Stimulated activated CD4-positive, alpha-beta T cell treated with anti-CD3 and anti-CD28 coated beads, Interleukin-4, amount 100 ng/mL, for 24 hours (primary cell): ENCODE measurements around the gene PAN3.
A peak's percentile ranks its signal among the peaks of the same experiment; 100 is the strongest.
"Not testable (repeated sequence)": the region's sequence is repeated elsewhere in the genome, so short reads cannot be mapped to it uniquely, and the experiment has no call there.

Source experiments
- DNase-seq: peaks from one replicate; pipeline ENCODE4 v3.0.0-alpha.2; 2020

Gene PAN3

DNA sequence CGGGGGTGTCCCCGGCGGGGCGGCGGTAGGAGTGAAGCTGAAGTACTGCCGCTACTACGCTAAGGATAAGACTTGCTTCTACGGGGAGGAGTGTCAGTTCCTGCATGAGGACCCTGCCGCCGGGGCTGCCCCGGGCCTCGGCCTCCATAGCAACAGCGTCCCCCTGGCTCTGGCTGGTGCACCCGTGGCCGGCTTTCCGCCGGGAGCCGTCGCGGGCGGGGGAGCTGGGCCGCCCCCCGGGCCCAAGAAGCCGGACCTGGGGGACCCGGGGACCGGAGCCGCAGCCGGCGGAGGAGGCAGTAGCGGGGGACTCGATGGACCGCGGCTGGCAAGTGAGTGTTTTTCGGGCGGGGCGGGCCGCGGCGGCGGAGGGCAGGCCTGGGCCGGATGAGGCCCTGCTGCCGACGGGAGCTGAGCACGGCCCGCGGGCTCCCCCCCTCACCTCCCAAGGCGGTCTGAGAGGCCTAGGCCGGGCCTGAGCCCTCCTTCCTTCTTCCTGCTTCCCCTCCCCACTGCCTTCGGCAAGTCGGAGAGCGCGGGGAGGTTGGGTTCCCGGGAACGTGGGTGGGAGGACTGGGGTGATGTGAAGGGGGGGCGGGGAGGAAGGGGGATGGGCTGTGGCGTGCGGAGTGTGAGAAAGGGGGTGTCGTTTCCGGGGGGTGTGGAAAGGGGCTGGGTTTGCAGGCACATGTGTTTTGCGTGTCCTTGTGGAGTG lies 568 bp downstream of the PAN3 start:
- peak; percentile 89 for DNase-seq

DNA sequence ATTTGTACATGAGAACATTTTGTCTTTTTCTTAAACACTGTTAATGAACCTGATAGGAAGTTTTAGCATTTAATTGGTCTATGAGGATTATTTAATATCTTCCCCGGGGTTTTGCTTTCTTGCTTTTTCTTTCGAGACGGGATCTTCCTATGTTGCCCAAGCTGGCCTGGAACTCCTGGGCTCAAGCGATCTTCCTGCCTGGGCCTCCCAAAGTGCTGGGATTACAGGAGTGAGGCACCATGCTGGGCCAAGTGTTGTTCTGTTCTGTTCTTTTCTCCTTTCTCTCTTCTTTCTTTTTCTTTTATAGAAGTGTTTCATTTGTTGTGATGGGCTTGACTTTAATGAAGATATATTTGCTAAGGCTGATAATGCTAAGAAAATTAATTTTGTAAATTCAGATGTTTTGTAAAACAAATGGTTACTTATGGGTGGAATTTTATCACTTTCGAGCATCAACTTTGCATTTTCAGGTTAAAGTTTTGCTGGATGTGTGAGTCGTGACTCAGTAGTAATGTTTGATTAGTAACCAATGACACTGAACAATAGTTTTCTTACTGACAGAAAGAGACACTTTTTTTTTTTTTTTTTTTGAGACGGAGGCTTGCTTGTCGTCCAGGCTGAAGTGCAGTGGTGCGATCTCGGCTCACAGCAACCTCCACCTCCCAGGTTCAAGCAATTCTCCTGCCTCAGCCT lies 2.2 kb downstream of the PAN3 start:
- DNase-seq, result no peak

DNA sequence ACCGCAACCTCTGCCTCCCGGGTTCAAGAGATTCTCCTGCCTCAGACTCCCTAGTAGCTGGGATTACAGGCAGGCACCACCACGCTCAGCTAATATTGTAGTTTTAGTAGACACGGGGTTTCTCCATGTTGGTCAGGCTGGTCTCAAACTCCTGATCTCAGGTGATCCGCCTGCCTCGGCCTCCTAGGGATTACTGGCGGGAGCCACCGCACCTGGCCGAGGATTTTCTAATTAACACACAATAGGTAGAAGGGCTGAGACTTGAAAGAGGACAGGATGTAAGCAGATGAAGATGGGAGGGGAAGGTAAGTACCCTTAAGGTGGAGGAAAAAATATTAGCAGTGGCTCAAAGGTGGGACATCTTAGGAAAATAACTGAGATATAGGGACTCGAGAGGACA lies 3.2 kb downstream of the PAN3 start:
- DNase-seq, result not testable (repeated sequence)

DNA sequence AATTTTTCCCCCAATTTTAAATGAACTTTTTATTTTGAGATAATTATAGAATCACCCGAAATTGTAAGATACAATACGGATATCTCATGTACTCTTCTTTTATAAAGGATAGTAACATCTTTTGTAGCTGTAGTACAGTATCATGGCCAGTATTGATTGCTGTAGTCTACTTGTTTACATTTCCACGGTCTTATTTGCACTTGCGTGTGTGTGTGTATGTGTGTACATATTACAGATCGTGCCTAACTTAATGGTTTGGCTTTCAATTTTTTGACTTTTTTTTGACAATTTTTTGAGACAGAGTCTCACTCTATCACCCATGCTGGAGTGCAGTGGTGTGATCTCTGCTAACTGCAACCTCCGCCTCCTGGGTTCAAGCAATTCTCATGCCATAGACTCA lies 6.7 kb downstream of the PAN3 start:
- DNase-seq, result no peak

DNA sequence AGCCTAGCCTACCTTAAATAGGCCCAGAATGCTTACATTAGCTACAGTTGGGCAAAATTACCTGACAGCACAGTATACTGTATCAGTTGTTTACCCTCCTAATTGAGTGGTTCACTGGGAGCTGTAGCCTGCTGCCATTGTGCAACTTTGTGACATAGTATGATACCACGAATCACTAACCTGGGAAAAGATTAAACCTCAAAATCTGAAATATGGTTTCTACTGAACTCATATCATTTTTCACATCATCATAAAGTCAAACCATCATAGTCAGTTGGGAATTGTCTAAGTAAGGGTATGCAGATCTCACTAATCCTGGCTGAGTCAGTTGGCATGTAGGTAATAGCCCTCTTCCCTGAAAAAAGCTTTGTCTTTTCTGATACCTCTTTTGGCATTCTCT lies 9.2 kb downstream of the PAN3 start:
- peak; percentile 16 for DNase-seq

DNA sequence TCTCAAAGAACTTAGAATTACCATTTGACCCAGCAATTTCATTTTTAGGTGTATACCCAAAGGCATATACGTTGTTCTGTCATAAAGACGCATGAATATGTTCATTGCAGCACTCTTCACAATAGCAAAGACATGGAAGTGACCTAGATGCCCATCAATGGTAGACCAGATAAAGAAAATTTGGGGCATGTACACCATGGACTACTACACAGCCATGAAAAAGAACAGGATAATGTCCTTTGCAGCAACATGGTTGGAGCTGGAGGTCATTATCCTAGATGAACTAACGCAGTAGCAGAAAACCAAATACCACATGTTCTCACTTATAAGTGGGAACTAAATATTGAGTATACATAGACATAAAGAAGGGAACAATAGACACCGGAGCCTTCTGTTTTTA lies 20.7 kb downstream of the PAN3 start:
- DNase-seq, result no peak

DNA sequence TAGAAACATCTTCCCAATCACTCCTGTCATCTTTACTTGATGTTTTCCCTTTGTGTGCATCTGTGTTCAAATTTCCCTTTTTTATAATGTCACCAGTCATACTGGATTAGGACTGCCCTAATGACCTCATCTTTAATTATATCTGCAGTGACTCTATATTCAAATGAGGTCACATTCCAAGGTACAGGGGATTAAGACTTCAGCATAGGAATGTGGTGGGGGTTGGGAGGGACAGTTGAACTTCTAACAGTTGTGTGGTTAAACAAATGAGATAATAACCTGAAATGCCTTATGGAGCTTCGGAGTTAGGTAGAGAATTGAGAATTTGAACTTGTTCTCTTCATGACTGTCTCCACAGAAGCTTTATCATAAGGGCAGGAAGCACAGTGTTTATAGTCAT lies 23.0 kb downstream of the PAN3 start:
- DNase-seq, result no peak

DNA sequence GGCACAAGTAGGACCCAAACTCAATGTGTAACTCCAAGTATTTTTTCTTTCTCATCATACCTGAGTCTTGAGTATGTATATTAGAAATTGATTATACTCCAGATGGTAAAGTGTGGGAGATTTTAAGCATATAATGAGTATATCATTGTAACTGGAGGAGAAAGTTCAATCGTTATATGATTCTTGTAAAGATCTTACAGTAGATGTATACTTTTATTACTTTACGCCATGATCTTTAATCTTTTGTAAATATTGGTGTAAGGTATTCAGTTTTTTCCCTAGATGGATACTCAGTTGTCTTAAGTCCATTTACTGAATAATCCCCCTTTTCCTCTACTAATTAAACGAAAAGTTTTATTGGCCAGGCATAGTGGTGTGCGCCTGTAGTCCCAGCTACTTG lies 25.2 kb downstream of the PAN3 start:
- DNase-seq, result no peak

DNA sequence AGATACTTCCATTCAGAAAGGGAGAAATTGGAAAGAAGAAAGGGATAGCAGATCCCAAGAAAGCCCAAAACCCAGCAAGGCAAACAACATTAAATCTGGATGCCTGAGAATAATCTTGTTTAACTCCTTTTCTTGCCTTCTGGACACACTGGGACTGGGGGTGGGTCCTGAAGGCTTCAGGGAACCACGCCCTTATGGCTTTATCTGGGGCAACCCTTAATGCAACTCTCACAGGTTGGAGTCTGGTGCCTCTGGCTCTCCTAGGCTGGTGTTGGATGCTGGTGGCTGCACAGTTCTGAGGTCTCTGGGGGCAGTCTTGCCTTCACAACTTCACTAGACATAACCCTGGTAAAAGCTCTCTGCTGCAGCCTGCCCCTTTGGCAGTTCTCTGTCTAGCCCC lies 27.9 kb downstream of the PAN3 start:
- no peak for DNase-seq

DNA sequence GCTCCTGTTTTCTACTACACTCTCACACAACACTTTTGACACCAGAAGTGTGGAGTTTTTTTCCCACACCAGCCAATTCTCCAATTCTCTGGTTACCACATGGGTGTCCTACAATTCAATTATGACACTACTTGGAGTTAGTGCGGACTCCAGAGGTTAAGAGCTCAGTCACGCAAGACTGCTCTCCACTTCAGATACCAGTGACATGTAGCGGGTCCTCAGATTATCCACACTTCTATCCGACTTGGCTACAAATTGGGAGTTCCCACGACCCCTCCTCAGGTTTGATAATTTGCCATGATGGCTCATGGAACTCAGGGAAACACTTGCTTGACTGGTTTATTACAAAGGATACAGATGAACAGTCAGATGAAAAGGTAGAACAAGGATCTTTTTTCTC lies 32.9 kb downstream of the PAN3 start:
- no peak for DNase-seq

DNA sequence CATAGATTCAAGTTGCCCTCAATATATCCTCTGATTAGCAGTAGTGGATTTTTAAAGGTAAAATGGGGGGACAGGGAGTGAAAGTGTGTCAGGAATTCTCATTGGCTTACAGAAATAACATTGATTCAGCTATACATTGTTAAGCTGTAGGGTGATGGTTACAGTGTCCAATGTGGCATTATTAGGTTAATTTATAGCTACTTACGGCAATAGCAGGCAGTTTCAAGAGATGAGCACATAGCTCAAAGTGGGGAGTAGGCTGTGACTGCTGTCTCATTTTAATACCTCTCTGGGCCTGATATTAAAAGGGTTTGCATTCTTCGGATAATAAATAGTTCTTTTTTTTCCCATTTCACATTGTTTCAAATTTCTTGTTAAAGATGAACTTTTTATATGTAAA lies 34.6 kb downstream of the PAN3 start:
- no peak for DNase-seq

DNA sequence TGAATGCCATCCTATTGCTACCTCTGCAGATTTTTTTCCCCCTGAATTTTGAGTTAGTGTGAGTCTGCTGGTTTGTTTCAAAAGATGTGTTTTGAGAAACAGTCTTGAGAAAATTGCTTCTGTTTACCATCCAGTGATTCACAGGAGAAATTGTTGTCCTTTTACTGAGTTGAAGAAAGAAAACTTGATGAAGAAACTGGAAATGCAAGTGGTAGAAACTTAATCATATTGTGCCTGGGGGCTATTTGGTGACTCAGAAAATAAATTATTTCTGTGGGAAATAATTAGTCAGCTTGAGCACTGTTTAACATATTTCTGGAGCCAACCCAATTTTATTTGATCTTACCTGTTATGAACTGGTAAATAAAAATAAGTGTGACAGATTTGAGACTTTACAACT lies 35.4 kb downstream of the PAN3 start:
- no peak for DNase-seq

DNA sequence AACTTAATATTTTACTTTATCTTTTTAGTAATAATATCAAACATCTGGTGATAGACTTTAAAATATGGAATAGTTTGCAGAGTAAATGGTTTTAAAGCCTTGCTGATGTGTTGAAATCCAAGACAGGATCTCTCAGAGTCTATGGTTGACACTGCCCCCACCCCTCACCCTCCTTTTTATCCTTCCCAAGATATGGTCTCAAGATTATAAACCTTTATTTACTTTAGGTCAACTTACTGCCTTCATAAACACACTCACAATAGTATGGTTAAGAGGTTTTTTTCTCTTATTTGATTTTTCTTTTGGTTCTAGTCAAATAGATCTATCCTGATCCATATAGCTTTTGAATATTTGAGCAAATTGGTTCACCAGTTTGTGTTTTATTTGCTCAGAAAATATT lies 39.0 kb downstream of the PAN3 start:
- no peak for DNase-seq

DNA sequence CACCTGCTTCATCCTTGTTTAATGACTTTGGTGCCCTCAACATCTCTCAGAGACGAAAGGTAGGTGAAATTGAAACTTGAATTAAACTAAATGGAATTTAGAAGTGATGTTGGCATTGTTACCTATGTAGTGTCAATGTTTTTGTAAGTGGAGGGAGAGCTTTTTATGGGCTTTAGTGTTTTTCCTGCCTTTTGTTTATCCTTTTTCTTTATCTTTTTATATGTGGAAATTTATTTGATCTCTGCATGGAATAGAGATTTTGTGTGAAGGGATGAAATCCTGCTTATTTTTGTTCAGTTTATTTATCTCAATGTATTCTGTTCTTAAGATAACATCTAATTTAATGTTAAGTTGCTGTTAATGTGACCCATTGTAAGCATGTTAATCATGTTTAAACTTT lies 39.5 kb downstream of the PAN3 start:
- no peak for DNase-seq

DNA sequence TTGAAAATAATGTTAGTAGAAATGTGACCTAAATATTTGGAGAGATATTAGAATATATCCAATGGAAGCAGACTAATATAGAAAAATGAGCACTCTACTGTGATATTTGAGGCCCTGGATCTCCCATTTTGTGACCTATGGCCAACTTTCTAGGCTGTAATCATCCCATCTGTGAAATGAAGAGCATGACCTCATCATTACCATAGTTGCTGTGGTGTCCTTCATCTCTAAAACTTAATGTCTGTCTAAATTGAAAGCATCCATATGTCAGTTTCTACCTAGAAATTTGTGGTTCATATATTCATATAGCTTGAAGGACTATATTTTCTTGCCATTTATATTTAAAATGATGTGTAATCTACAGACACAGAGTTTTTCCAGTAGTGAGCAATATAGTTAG lies 41.6 kb downstream of the PAN3 start:
- no peak for DNase-seq

DNA sequence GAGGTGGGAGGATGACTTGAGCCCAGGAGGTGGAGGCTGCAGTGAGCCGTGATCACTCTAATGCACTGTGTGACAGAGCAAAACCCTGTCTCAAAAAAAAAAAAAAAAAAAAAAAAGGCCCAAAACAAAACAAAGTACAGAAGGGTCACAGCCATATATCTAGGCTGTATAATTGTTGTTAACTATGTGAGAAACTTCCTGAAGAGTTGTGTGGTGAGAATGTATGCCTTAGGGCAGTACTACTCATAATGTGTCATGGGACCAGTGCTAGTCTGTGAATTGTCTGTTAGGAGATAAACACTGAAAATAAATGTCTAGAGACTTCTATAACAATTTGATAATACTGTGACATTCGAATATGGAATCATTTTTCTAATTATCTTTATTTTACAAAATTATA lies 43.1 kb downstream of the PAN3 start:
- DNase-seq, result no peak

DNA sequence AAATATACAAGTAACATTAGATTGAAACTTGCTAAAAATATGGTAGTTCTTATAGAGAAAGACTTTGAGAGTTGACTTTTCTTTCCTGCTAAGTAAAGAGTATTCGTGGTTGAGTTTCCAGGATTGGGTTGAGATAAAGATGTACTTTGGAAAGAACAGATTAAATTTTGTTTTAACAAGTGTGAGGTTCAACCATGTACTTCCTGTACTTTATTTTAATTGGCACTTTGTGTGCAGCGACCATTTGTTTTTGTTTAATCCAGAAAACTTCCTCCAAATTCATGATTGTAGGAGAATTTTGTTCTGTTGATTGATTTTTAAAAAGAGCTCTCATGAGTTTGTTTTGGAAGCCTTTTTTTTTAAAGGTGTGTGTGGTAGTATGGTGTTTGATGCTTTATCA lies 46.9 kb downstream of the PAN3 start:
- DNase-seq, result no peak

DNA sequence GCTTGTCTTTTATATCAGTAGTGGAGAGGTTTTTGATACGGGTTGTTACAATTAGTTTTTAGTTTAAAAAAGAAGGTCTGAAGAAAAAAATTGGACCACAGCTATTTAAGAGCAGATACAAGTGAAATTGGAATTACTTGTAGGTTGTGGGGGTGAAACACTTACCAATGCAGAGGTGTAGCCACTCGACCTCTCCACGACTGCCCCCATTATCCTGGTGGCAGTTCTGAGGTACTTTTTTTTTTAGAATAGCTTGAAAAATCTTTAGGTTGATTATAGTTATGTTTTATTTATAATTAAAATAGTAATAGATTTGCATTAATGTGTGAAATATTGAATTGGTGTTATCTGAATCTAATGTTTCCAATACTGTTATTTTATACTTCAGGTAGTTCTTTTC lies 60.7 kb downstream of the PAN3 start:
- DNase-seq, result no peak

DNA sequence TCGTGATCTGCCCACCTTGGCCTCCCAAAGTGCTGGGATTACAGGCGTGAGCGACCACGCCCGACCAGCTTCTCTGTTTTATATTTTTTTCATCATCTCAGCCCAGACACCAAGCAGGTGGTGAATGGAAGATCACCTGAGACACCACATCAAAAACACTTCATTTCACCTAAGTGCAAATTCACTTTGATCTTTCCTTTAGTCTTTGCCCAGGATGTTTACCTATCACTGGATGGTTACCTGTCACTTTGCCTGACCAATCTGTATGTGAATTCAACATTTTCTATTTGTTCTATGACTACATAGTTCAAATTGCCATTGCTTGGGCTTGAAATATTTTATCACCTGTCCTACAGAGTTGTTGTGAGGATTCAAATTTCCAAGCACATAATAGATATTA lies 65.7 kb downstream of the PAN3 start:
- DNase-seq, result no peak

DNA sequence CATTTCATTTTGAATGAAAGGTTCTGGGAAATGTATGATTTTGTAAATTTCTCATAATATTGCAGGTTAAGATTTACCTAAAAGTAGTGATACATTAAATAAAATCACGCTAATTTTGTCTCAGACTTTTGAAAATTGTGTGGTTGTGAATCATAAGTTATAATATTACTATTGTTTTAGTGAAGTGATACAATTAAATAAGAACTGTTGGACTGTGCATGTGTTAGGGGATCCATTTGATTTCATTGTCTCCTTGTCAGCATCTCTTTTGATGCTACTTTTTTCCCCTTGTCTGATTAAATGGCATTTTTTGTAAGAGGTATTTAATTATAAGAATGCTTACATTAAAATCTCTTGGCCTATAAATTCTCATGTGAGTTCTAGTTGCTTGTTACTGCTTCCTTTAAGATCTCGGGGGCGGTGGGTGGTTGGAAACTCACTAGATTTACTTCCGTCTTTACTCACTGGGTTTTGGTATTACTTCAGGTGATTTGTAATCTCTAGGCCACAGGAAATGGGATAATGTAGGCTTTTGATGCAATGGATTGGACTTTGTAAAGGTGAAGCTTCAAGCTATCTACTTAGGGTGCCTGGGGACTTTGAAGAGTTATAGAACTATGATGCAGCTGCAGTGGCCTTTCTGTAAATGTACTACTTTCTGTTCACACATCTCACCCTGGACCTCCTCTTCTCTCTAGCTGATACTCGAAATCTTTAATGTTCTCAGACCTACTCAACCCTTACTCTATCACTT lies 66.5 kb downstream of the PAN3 start:
- DNase-seq, result peak; percentile 54

DNA sequence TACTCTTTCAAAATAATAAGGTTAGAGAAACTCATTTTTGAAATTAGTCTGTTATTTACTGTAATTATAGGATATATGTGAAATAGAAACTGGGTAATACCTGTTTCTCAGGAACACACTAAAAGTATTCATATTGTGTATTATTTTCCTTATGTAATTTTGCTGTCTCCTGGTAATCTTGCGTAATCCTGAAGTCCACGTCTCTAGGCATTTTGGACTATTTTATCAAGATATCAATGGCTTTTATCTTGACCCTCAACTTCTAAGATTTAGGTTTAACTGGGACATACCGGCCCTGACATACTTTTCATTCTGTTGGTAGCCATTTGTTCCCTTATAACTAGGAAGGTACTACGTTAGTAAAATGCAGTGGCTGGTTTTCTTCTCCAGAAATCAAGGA lies 80.3 kb downstream of the PAN3 start:
- no peak for DNase-seq

DNA sequence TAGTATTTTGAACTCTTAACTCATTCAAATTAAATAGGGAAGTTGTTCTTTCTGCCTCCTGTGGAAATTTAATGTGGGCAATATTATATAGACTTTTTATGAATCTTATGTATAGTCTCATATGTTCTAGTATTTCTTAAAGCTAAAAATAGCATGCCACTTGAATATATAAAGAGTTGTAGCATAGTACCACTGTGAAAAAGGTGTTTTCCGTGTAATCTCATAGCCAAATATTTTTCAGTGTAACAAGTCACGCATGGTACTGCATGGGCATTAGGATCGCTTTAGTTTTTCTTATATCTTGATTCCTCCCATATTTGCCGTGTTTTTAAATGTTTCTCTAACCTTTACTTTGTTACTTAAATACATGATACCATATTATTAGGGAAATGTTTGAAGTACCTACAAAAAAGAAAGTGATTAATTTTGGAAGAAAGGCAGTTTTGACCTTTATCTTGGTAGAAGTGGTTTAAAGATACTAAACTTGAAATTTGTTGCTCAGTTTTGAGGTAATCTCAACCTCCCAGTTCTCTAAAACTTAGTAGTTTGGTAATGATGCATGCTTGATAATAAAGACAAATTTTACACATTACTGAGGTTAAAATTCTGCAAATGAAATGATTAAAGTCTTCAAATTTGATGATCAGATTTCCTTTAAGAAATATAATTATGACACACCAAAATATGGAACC lies 81.2 kb downstream of the PAN3 start:
- no peak for DNase-seq

DNA sequence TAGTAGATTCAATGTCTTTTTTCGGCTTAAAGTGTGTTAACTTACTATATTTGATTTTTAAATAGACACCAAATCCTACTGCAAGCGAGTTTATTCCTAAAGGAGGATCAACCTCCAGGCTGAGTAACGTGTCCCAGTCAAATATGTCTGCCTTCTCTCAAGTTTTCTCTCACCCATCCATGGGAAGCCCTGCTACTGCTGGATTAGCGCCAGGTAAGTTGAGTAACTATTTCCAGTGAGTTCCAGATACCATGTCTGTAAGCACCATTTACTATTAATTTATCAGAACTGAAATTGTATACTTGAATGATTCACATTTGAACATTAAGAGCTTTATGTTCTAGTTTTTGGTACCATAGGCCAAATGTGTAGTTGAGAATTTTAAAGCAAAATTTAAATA lies 81.8 kb downstream of the PAN3 start:
- DNase-seq, result no peak
